Subcutaneous adipose tissue (tissue), 4 donors: ENCODE measurements around the gene PBRM1. TPM values are rescaled to one million over a fixed set of nuclear protein-coding genes. Genes with fewer than 3 reads are reported as not detected.

Experiments used
- small RNA-seq: library from RNA; depleted of rRNA; stranded (forward); fragments of <200 nt; gene quantifications from one replicate; pipeline ENCODE3, GENCODE V24; 2016
- total RNA-seq, 4 donors: library from RNA; depleted of rRNA; stranded (reverse); fragments of >200 nt; gene quantifications; one replicate each; pipeline ENCODE4 v1.1.0, GENCODE V29; 2016
- TF ChIP-seq, protein P1 (sequence below): fragments of 450-650 bp; IDR thresholded peaks from one replicate; pipeline ENCODE4 v1.5.1; 2016; ENCODE audit warnings: low read depth, mild to moderate bottlenecking, control low read depth, antibody characterized with exemption, moderate library complexity

Gene PBRM1
- total RNA-seq, 4 donors from 2014 or later = 92.7 to 125 (median 104) TPM

DNA sequence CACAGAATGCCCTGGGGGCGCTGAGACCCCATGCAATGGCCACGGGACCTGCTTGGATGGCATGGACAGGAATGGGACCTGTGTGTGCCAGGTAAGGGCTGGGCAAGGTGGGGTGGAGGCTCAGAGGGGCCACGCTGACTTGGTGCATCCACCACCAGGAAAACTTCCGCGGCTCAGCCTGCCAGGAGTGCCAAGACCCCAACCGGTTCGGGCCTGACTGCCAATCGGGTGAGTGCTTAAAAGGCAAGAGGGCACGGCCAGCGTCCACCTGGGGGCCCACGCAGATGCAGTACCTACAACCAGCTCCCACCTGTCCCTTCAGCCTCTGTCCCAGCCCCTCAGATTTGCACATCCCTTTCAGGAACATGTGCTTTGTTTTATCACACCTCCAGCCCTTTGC, 183.7 kb downstream of the PBRM1 start:
- TF ChIP-seq, protein P1, sequence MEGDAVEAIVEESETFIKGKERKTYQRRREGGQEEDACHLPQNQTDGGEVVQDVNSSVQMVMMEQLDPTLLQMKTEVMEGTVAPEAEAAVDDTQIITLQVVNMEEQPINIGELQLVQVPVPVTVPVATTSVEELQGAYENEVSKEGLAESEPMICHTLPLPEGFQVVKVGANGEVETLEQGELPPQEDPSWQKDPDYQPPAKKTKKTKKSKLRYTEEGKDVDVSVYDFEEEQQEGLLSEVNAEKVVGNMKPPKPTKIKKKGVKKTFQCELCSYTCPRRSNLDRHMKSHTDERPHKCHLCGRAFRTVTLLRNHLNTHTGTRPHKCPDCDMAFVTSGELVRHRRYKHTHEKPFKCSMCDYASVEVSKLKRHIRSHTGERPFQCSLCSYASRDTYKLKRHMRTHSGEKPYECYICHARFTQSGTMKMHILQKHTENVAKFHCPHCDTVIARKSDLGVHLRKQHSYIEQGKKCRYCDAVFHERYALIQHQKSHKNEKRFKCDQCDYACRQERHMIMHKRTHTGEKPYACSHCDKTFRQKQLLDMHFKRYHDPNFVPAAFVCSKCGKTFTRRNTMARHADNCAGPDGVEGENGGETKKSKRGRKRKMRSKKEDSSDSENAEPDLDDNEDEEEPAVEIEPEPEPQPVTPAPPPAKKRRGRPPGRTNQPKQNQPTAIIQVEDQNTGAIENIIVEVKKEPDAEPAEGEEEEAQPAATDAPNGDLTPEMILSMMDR = no peak

DNA sequence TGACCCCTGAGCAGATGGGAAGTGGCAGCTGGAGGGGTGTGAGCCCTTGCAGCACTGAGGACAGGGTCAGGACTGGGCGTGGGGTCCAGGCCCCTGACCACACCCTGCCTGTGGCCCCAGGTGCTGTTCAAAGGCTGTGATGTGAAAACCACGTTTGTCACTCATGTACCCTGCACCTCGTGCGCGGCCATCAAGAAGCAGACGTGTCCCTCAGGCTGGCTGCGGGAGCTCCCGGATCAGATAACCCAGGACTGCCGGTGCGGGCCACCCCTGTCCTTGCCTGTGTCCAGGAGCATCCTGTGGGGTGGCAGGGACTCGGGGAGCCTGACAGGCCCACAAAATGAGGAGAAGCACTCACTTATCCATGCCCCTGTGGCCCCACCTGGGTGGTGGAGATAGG, 184.7 kb downstream of the PBRM1 start:
- TF ChIP-seq, protein P1 = no peak

DNA sequence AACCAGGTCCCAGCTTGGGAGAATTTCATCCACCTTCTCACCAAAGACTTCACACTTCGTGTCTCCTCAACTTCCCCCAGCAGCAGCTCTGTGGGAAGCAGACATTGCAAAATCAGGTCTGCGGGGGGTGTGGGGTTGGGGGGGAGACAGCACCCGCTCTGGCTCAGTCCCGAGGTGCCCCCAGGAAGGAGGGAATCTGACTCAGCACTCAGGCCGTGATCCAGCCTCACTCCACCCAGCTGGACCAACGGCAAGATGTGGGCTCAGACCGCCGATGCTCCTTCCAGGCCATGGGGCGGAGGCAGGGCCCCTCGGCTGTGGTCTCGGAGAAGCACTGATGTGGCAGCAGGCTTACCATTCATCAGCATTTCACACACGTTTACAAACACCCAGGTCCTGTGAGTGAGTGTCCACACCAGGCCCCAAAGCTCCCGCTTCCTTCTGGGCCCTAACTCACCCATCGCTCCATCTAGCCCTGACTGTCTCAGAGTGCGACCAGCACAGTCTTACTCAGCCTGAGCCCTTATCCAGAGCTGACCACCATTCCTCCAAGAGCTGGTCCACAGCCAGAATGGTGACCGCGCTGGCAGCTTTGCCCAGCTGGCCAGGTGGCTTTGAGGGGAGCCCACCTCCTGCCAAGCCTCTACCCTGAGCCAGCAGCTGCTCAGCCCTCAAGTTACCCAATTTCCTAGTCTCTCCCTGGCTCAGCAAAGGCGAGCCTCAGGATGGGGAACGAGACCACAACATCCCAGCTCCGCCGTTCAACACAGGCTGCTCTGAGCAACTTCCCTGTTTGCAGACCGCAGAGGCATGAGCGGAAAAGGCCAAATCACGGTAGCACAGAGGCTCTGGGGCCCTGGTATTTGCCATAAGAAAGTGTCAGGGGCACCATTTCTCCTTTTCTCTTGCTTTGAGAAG, 187.3 kb downstream of the PBRM1 start:
- TF ChIP-seq, protein P1 = no peak

DNA sequence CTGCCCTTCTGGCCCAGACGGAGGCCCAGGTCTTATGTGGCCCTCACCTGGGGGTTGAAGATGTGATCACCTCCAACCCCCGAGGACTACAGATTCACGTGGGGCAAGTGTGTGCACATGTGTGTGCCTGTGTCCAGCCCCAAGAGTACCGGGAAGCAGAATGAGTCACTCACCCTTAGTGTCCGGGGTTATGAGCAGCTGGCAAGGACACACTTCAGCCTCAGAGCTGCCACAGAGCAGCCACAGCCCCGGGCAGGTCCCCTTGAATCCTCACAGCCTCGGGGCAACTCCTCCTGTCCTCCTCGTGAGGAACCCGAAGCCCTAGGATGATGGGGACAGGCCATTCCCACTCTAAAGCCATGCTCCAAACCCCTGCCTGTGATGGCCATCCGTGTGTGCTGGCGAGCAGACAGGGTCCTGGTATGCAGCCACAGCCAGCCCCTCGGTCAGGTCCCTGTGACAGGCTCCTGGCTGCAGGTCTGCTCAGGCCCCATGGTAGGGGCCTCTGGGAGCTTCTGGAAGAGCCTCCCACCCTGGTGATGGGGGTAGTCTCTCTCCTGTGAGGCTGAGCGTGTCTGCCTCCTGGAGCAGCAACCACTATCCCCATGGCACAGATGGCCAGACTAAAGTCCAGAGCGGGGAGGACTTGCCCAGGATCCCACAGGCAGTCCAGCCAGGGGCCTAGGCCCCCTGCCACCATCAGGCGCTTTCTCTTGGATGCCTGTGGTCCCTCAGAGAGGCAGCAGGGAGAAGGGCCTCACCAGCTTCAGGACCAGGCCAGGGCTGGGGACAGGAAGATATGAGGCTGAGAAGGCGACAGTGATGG, 189.7 kb downstream of the PBRM1 start:
- TF ChIP-seq, protein P1 = no peak

Small RNA genes within 50 kb of the gene (small RNA-seq; reads per million reads assigned to genes)
- gene AC006254.2 (not detected), gene RF00569 (5,773 reads per million, percentile 100 among the genes with 10 or more reads in this experiment), gene RF01183 (not detected), gene RNU6-856P (not detected), gene RNU6ATAC16P (not detected), gene SNORD19 (not detected), gene SNORD19B (not detected), gene SNORD69 (7,875 reads per million, percentile 100 among the genes with 10 or more reads in this experiment)

Other genes starting within 250 kb of the PBRM1 start
- 100 to 1,000 TPM in 3 of 4 donors, 10 to 100 TPM in 1; 97.3 to 373 (median 164) TPM for gene SEMA3G, start 240.8 kb downstream of the PBRM1 start, total RNA-seq
- gene TNNC1, start 231.9 kb downstream of the PBRM1 start, total RNA-seq = 1 to 10 TPM in 2 of 4 donors, not detected in 2; 1.7 to 3.7 TPM
- gene NISCH, start 230.3 kb downstream of the PBRM1 start, total RNA-seq = 100 to 1,000 TPM in 1 of 4 donors, 10 to 100 TPM in 3; 52.7 to 105 (median 71.5) TPM
- gene STAB1, start 190.6 kb downstream of the PBRM1 start, total RNA-seq = 100 to 1,000 TPM; 147 to 268 (median 218) TPM
- 10 to 100 TPM; 11.6 to 29.8 (median 20.7) TPM for gene NT5DC2, start 152.1 kb downstream of the PBRM1 start, total RNA-seq
- gene UQCC5, start 149.3 kb downstream of the PBRM1 start, total RNA-seq = 1 to 10 TPM; 1.5 to 4.9 (median 2.3) TPM
- 10 to 100 TPM; 37.3 to 90.5 (median 59.5) TPM for gene GNL3, start 119 bp upstream of the PBRM1 start, total RNA-seq
- 10 to 100 TPM; 35.2 to 53.9 (median 46.2) TPM for gene GLT8D1, start 19.9 kb upstream of the PBRM1 start, total RNA-seq
- gene SPCS1, start 20.2 kb upstream of the PBRM1 start, total RNA-seq = 100 to 1,000 TPM in 1 of 4 donors, 10 to 100 TPM in 3; 44.3 to 108 (median 80.8) TPM
- 10 to 100 TPM in 3 of 4 donors, 1 to 10 TPM in 1; 9.0 to 18.4 (median 13.7) TPM for gene NEK4, start 85.0 kb upstream of the PBRM1 start, total RNA-seq
- 1 to 10 TPM in 1 of 4 donors, under 1 TPM in 1, not detected in 2; 0.34 to 1.5 TPM for gene ITIH1, start 91.7 kb upstream of the PBRM1 start, total RNA-seq
- 1 to 10 TPM in 2 of 4 donors, under 1 TPM in 1, not detected in 1; 0.44 to 4.6 (median 2.1) TPM for gene ITIH3, start 108.9 kb upstream of the PBRM1 start, total RNA-seq
- gene ITIH4, start 144.8 kb upstream of the PBRM1 start, total RNA-seq = 1 to 10 TPM in 3 of 4 donors, under 1 TPM in 1; 0.33 to 5.8 (median 3.4) TPM
- gene MUSTN1, start 149.1 kb upstream of the PBRM1 start, total RNA-seq = 10 to 100 TPM in 1 of 4 donors, 1 to 10 TPM in 3; 1.3 to 13.0 (median 6.8) TPM
- 10 to 100 TPM; 21.4 to 32.0 (median 23.3) TPM for gene STIMATE, start 211.6 kb upstream of the PBRM1 start, total RNA-seq